Left ventricle myocardium inferior (tissue), 1 donor: ENCODE measurements around the gene PROX2. TPM values are rescaled to one million over a fixed set of nuclear protein-coding genes. Genes with fewer than 3 reads are reported as not detected.
A peak's percentile ranks its signal among the peaks of the same experiment; 100 is the strongest.

Source experiments
- DNase-seq: peaks from one replicate; pipeline ENCODE4 v3.0.0-alpha.2; 2020
- H3K27ac ChIP-seq: fragments of 200-600 bp; replicated peaks from 2 replicates; pipeline ENCODE4 v1.8.0; 2021
- H3K27me3 ChIP-seq: fragments of 200-600 bp; 2 replicates; pipeline ENCODE4 v1.8.0; 2021; ENCODE audit warnings: low read depth
- H3K36me3 ChIP-seq: fragments of 200-600 bp; 2 replicates; pipeline ENCODE4 v1.8.0; 2021
- H3K4me1 ChIP-seq: fragments of 200-600 bp; 2 replicates; pipeline ENCODE4 v1.8.0; 2021
- H3K4me3 ChIP-seq: fragments of 200-600 bp; 2 replicates; pipeline ENCODE4 v1.8.0; 2021; ENCODE audit warnings: mild to moderate bottlenecking, moderate library complexity
- H3K9me3 ChIP-seq: fragments of 200-600 bp; replicated peaks from 2 replicates; pipeline ENCODE4 v1.8.0; 2021
- CTCF ChIP-seq: fragments of 200-600 bp; IDR thresholded peaks from 2 replicates; pipeline ENCODE4 v1.8.0; 2021; ENCODE audit warnings: antibody characterized with exemption, mild to moderate bottlenecking, borderline replicate concordance
- intact Hi-C: fragments of 100-400 bp; cut with micrococcal nuclease; formaldehyde crosslinking; loops from one replicate; pipeline ENCODE4 v1.11.0; 2022
- total RNA-seq: library from RNA; stranded (reverse); fragmentation: NEBNext Ultra II Directional; extraction: Animal tissue kit (Norgen Biotek cat#: 25700); gene quantifications from one replicate; pipeline ENCODE4 v1.2.1, GENCODE V29; 2021
- donor health status: DM: no; HTN: yes; CAD: no; lungs with severe emphysema.

Gene PROX2
- total RNA-seq, 1 donor from 2014 or later = not detected

GRCh38 chr14:74846168-74846567 lies 29.8 kb downstream of the PROX2 start:
- Histone ChIP-seq H3K4me3 (no peak overlapping the region), H3K9me3 (no peaks in the 10 kb centered on the region), H3K36me3 (no peaks in the 10 kb centered on the region), H3K4me1 (no peaks in the 10 kb centered on the region), H3K27me3 (no peaks in the 10 kb centered on the region), H3K27ac (peak overlapping the region; percentile 9)
- intact Hi-C loops = no loop called here
- TF ChIP-seq CTCF = no peak
- DNase-seq = no peak

DNA sequence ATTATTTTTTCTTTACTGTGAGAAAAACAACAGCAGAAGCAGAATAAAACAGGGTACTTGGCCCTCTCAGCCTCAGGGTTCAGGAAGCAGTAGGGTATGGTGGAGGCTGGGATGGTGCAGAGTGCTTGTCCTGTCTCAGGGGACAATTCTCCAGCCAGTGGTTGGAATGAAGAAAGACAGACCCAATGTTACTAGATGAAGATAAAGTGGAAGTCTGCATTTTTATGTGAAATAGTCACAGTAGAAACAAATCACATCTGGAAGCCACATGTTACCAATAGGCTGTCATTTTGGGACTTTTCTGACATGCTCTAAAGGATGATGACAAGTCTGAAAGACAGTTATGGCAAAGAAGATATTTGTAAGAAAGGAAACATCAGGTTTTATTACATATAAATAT lies 32.3 kb downstream of the PROX2 start:
- no peaks in the 10 kb centered on the region for H3K4me1 ChIP-seq
- H3K27me3 ChIP-seq = no peaks in the 10 kb centered on the region
- peaks cover 6% of the 10 kb centered on the region for H3K36me3 ChIP-seq
- H3K9me3 ChIP-seq = no peaks in the 10 kb centered on the region
- H3K4me3 ChIP-seq = no peak overlapping the region
- H3K27ac ChIP-seq = peak overlapping the region; percentile 9
- intact Hi-C loops = no loop called here
- peak; percentile 19 for TF ChIP-seq CTCF
- no peak for DNase-seq

GRCh38 chr14:74841230-74842207 lies 34.4 kb downstream of the PROX2 start:
- TF ChIP-seq CTCF = no peak
- DNase-seq = no peak
- Histone ChIP-seq H3K27me3 (no peaks in the 10 kb centered on the region), H3K27ac (no peak overlapping the region), H3K9me3 (no peaks in the 10 kb centered on the region), H3K36me3 (peaks cover 6% of the 10 kb centered on the region), H3K4me1 (peaks cover 13% of the 10 kb centered on the region), H3K4me3 (no peak overlapping the region)
- intact Hi-C loops = no loop called here

DNA sequence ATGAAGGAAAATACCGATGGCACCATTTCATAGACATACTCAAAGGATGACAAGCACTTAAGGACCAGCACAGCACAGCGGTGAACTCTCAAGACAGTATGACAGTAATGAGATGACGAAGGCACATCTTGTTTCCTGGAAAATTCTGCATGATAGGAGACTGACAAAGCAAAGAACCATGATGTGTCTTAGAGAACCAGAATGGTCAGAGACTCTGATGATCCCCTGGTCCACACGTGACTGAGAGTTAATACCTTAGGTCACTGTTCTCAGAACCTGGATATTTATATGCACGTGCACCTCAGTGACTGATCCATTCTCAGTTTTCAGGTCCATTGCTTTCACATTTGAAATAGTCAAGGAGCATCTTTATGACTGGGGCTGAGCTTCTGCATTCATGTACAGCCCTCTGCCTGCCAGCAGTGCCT lies 35.3 kb downstream of the PROX2 start:
- no peak for DNase-seq
- no peak overlapping the region for H3K4me3 ChIP-seq
- no peaks in the 10 kb centered on the region for H3K27me3 ChIP-seq
- no peak for TF ChIP-seq CTCF
- peaks cover 12% of the 10 kb centered on the region for H3K36me3 ChIP-seq
- H3K9me3 ChIP-seq = no peaks in the 10 kb centered on the region
- H3K27ac ChIP-seq = no peak overlapping the region
- peaks cover 13% of the 10 kb centered on the region for H3K4me1 ChIP-seq
- intact Hi-C loops = no loop called here

DNA sequence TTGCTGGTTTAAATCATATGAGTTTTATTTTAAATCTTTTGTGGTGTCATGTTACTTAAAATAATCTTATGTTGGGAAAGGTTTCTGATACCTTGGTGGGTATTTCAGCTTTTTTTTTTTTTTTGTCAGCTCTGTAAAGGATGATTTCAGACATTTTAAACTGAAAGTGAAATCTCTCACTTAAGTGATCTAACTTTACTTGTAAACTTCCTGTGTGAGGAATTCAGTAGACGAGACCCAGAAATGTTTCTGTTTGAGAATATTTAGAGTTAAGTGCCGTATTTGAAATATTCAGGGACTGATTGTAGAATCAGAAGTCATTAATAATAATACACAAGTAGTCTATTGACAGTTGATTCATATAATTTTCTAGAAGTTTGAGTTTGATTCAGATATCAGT lies 37.8 kb downstream of the PROX2 start:
- TF ChIP-seq CTCF = no peak
- H3K4me3 ChIP-seq = peak overlapping the region; percentile 25

More for the DNA sequence above, 37.8 kb downstream of the PROX2 start:
- intact Hi-C loops = no loop called here
- Histone ChIP-seq H3K36me3 (peaks cover 19% of the 10 kb centered on the region), H3K4me1 (peaks cover 13% of the 10 kb centered on the region), H3K27ac (peak overlapping the region; percentile 67), H3K27me3 (no peaks in the 10 kb centered on the region), H3K9me3 (no peaks in the 10 kb centered on the region)
- no peak for DNase-seq
